NCI-H748 treated with DMSO at 0.1 percent for 48 hours (cell line): Measurements from ENCODE around the gene BMAL2.

Experiments
- DNase-seq: peaks from one replicate; lab custom pipeline; 2025; lab: John Stamatoyannopoulos, UW

Gene BMAL2

GRCh38 chr12:27319848-27320247 lies 12.8 kb upstream of the BMAL2 start:
- DNase-seq: no peak

GRCh38 chr12:27324530-27324929 lies 8.1 kb upstream of the BMAL2 start:
- no peak for DNase-seq

GRCh38 chr12:27330846-27331245 lies 1.8 kb upstream of the BMAL2 start:
- DNase-seq: no peak

DNA sequence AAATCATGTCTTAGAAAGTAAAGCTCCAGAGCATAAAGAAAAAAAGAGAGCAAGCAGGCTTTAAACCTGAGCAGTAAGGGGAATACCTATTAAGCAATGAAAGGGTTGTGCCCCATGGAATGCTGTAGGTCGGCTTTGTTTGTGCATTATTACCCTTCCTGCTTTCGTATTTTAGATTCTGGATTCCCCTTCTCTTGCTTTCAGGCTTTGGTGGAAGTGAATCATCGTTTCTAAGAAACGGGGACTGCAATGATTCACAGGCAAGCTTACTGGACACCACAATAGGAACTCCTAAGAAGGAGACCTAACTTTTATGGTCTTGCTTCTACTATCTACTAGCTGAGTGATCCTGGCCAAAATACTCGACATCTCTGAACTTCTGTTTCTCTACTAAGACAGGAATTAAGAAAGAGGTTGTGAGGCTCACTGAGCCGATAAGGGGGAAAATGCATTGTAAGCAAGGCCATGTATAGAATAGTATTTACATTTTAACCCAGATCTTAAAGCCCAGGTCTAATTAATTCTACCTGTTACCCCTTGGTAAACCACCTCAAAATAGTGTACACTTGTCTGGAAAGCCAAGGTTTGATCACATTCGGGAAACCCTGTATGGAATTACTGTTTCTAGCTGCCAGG lies 1.2 kb upstream of the BMAL2 start:
- DNase-seq: no peak

- DNase-seq: no peak
These were observed 710 bp upstream of the BMAL2 start for GRCh38 chr12:27331927-27332324.

- no peak for DNase-seq
These were observed 276 bp upstream of the BMAL2 start for GRCh38 chr12:27332407-27332713.

GRCh38 chr12:27333403-27334009 lies 870 bp downstream of the BMAL2 start:
- DNase-seq: no peak

- no peak for DNase-seq
These were observed 1.5 kb downstream of the BMAL2 start for GRCh38 chr12:27334042-27334720.

DNA sequence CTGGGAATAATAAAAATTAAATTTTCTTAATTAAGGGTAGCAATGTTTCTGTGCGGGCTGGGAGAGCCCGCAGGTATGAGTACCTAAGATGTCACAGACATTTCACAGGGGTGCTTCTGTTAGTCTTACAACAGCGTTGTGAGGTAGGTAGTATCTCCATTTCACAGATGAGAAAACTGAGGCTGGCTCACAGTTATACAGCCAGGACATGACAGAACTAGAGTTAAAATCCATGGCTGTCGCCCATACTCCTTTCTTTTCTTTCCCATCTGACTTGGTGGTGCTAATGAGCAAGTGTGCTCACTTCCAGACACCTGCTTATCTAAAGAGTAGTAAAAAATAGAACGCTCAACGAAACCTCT lies 2.1 kb downstream of the BMAL2 start:
- no peak for DNase-seq

- no peak for DNase-seq
These were observed 3.0 kb downstream of the BMAL2 start for GRCh38 chr12:27335364-27336281.

GRCh38 chr12:27336282-27336653 lies 3.6 kb downstream of the BMAL2 start:
- no peak for DNase-seq

DNA sequence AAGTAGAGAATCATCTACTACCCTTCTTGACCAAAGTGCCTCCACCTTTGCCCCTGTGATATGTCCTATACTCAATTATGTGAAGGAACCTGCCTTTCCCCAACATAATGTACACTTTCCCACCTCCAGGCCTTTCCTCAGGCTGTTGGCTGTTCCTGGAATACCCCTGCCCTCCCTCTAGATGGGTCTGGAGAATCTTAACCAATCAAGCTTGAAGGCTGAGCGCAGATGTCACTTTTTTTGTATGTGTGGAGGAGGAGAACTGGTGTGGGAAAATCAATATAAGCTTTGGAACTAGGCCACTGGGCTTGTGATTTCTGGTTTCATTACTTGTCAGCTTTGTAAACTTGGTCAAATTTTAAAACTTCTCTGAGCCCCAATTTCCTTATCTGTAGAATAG lies 4.7 kb downstream of the BMAL2 start:
- DNase-seq: no peak

- DNase-seq: no peak
These were observed 5.8 kb downstream of the BMAL2 start for GRCh38 chr12:27338473-27338872.

GRCh38 chr12:27340971-27341370 lies 8.3 kb downstream of the BMAL2 start:
- no peak for DNase-seq

GRCh38 chr12:27342536-27342935 lies 9.9 kb downstream of the BMAL2 start:
- DNase-seq: no peak

GRCh38 chr12:27343255-27344000 lies 10.8 kb downstream of the BMAL2 start:
- DNase-seq: no peak

GRCh38 chr12:27344246-27344645 lies 11.6 kb downstream of the BMAL2 start:
- no peak for DNase-seq

GRCh38 chr12:27344760-27345159 lies 12.1 kb downstream of the BMAL2 start:
- no peak for DNase-seq

- no peak for DNase-seq
These were observed 12.7 kb downstream of the BMAL2 start for GRCh38 chr12:27345376-27345775.

DNA sequence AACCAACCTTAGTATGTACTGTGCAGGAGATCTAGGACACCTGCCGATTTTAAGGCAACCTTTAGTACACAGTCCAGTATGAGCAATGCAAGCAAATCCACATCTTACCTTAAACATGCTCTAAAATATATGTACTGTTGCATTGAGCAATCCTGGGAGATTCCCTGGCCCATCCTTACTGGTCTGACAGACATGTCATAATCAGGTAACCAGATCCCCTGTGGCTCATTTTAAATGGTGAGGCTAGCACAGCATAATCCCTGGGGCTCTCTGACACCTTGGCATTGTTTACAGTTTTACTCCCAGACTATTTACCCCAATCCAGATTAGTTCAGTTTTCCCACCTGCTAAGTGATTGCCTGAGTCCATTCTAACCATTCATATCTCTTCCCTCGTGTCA lies 15.1 kb downstream of the BMAL2 start:
- no peak for DNase-seq

- no peak for DNase-seq
These were observed 18.8 kb downstream of the BMAL2 start for GRCh38 chr12:27351476-27351875.

GRCh38 chr12:27355486-27355885 lies 22.9 kb downstream of the BMAL2 start:
- no peak for DNase-seq
